Fibroblast of lung (primary cell): Measurements from ENCODE around the gene TSPAN10. TPM values are rescaled to one million over a fixed set of nuclear protein-coding genes. Genes with fewer than 3 reads are reported as not detected.
A peak's percentile ranks its signal among the peaks of the same experiment; 100 is the strongest.

Experiments
- DNase-seq, 2 donors: peaks; one replicate each; pipeline versions ENCODE4 v3.0.0 to v3.0.0-alpha.2; 2010; ENCODE audit warnings: low read depth in 2 of 2
- H2AFZ ChIP-seq: 2 replicates; pipeline ENCODE4 v1.5.1; 2012; ENCODE audit warnings: low read length, control low read depth, inconsistent platforms
- H3K27ac ChIP-seq: 2 replicates; pipeline ENCODE4 v1.5.1; 2011; ENCODE audit warnings: low read length, control low read depth; ENCODE audit not compliant: insufficient read depth
- H3K27me3 ChIP-seq: 2 replicates; pipeline ENCODE4 v1.5.1; 2011; ENCODE audit warnings: mild to moderate bottlenecking, low read length; ENCODE audit not compliant: control insufficient read depth, insufficient read depth
- H3K36me3 ChIP-seq: 2 replicates; pipeline ENCODE4 v1.5.1; 2011; ENCODE audit warnings: low read length; ENCODE audit not compliant: control insufficient read depth, insufficient read depth
- H3K4me1 ChIP-seq: 2 replicates; pipeline ENCODE4 v1.5.1; 2011; ENCODE audit warnings: low read length; ENCODE audit not compliant: control insufficient read depth, insufficient read depth; ENCODE audit errors: extremely low read depth
- H3K4me2 ChIP-seq: 2 replicates; pipeline ENCODE4 v1.5.1; 2011; ENCODE audit warnings: low read length, control low read depth; ENCODE audit not compliant: insufficient read depth; ENCODE audit errors: extremely low read depth
- H3K4me3 ChIP-seq, 4 experiments: fragments of 200-600 bp in 1 of 4; sonication (generic) in 1 of 4; replicated peaks in 1 of 4; 2 replicates each; pipeline ENCODE4 v1.5.1; 2011 to 2016; ENCODE audit warnings: low read length in 4 of 4, low read depth in 3 of 4, mild to moderate bottlenecking in 3 of 4, control low read depth in 2 of 4, inconsistent platforms in 1 of 4, mixed read lengths in 1 of 4; ENCODE audit not compliant: insufficient read depth in 1 of 4; ENCODE audit errors: control extremely low read depth in 1 of 4
- H3K79me2 ChIP-seq: 2 replicates; pipeline ENCODE4 v1.5.1; 2012; ENCODE audit warnings: mild to moderate bottlenecking, low read length, inconsistent platforms; ENCODE audit not compliant: control insufficient read depth, insufficient read depth
- H3K9ac ChIP-seq: 2 replicates; pipeline ENCODE4 v1.5.1; 2011; ENCODE audit warnings: mild to moderate bottlenecking, low read length, control low read depth; ENCODE audit not compliant: insufficient read depth
- H3K9me3 ChIP-seq: 2 replicates; pipeline ENCODE4 v1.5.1; 2012; ENCODE audit warnings: low read depth, low read length; ENCODE audit not compliant: control insufficient read depth, insufficient read depth
- H4K20me1 ChIP-seq: 2 replicates; pipeline ENCODE4 v1.5.1; 2011; ENCODE audit warnings: low read length; ENCODE audit not compliant: control insufficient read depth, insufficient read depth; ENCODE audit errors: extremely low read depth
- EZH2 ChIP-seq: IDR thresholded peaks from 2 replicates; pipeline ENCODE4 v1.5.1; 2012; ENCODE audit warnings: low read length, control low read depth, mild to moderate bottlenecking; ENCODE audit errors: missing control alignments
- polyA plus RNA-seq, 2 donors: library from polyadenylated mRNA; depleted of rRNA in 1 of 2; stranded (reverse) in 1 of 2; unstranded in 1 of 2; fragments of >200 nt; gene quantifications; 2 replicates each; pipeline ENCODE4 v1.2.1, GENCODE V29; 2011 to 2012; ENCODE audit warnings: missing spikeins in 1 of 2
- total RNA-seq: library from RNA; depleted of rRNA; stranded (reverse); fragments of >200 nt; gene quantifications from 2 replicates; pipeline ENCODE4 v1.2.1, GENCODE V29; 2014
- TF ChIP-seq, protein P1 (sequence below), 2 donors: IDR thresholded peaks in 1 of 2; conservative IDR thresholded peaks in 1 of 2; 1 replicate in 1 of 2; 2 replicates in 1 of 2; pipeline ENCODE4 v1.5.1; 2011 to 2012; ENCODE audit warnings: low read length in 2 of 2, control low read depth in 1 of 2, inconsistent platforms in 1 of 2, low read depth in 1 of 2, mild to moderate bottlenecking in 1 of 2

The TSPAN10 gene
- total and polyA plus RNA-seq, 2 donors (not counting 1 experiment from before 2014, with no cell fraction given) = 1.3 to 3.0 TPM

DNA sequence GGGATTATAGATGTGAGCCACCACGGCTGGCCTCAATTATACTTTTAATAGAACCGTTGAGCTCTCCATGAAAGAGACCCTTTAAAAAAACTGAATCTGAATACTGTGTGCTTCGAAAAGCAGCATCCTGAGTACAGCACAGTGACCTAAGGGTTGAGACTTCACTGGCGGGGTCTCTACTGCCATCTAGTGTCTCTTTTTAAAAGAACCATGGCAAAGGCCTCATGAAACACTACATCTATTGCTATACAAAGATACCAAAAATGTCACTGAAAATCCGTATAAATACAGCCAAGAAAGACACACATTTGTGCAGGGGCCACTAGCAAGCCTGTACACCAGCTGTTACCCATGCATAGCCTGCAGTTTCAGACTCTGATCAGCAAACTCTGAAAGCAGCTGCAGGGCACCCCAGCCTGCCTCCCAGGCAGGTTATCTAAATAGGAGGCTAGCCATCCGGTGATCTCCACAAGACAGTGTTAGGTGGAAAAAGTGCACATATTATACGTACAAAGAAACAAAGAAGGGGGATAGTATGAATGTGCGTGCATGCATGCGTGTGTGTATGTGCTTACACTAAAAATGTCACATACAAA lies 35.4 kb upstream of the TSPAN10 start:
- Histone ChIP-seq H3K9me3 (no peaks in the 10 kb centered on the region), H4K20me1 (no peaks in the 10 kb centered on the region), H3K4me3 (no peak overlapping the region), H3K4me2 (no peak overlapping the region), H3K36me3 (peaks cover 18% of the 10 kb centered on the region), H3K27me3 (no peaks in the 10 kb centered on the region), H3K4me1 (peaks cover 17% of the 10 kb centered on the region), H3K79me2 (peaks cover 16% of the 10 kb centered on the region), H2AFZ (no peak overlapping the region), H3K27ac (no peak overlapping the region), H3K9ac (no peak overlapping the region)
- peak; percentile 60 to 82 for DNase-seq
- TF ChIP-seq, protein P1, sequence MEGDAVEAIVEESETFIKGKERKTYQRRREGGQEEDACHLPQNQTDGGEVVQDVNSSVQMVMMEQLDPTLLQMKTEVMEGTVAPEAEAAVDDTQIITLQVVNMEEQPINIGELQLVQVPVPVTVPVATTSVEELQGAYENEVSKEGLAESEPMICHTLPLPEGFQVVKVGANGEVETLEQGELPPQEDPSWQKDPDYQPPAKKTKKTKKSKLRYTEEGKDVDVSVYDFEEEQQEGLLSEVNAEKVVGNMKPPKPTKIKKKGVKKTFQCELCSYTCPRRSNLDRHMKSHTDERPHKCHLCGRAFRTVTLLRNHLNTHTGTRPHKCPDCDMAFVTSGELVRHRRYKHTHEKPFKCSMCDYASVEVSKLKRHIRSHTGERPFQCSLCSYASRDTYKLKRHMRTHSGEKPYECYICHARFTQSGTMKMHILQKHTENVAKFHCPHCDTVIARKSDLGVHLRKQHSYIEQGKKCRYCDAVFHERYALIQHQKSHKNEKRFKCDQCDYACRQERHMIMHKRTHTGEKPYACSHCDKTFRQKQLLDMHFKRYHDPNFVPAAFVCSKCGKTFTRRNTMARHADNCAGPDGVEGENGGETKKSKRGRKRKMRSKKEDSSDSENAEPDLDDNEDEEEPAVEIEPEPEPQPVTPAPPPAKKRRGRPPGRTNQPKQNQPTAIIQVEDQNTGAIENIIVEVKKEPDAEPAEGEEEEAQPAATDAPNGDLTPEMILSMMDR (conservative IDR thresholded peaks at IDR 0.05 in 1 of 2, IDR thresholded peaks at IDR 0.05 in 1 of 2; ENCODE audit: low read depth in 1 of 2, low read length in 2 of 2) = peak; percentile 76 to 81
- no peak for TF ChIP-seq EZH2

DNA sequence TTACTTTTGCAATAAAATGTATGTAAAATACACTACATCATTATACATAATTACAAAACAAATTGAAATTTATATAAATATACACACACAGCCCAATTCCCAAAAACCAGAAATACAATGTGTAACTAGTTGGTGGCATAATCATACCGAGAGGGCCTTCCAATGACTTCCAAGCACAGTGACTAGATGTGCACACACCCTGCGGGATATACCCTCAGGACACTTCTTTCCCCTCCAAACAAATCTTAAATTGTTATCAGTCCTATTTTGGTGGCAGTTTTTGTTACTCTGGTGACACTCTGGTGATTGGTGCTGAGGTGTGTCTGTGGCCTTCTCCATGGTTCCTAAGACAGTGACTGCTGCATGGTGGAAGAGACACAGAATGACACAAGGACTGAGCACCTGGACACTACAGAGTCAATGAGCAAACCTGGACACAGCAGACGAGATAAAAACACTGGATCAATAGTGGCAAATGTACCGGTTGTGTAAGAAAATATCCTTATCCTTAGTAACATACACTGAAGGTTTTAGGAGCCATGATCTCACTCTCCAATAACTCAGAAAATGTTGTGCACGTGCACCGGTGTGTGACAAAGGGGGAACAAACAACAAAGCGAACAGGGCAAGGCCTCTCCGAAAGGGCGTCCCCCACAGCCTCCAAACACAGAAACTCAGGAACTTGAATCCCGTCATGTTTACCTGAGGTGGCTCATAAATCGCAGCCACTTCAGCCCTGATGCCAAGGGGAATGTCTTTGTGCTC lies 33.0 kb upstream of the TSPAN10 start:
- peaks cover 17% of the 10 kb centered on the region for H3K4me1 ChIP-seq
- H3K9me3 ChIP-seq = no peaks in the 10 kb centered on the region
- no peak for TF ChIP-seq EZH2
- TF ChIP-seq, protein P1 (conservative IDR thresholded peaks at IDR 0.05 in 1 of 2, IDR thresholded peaks at IDR 0.05 in 1 of 2; ENCODE audit: low read depth in 1 of 2, low read length in 2 of 2) = no peak
- H3K27me3 ChIP-seq = no peaks in the 10 kb centered on the region
- peaks cover 13% of the 10 kb centered on the region for H3K36me3 ChIP-seq
- H3K4me3 ChIP-seq = no peak overlapping the region
- no peak overlapping the region for H2AFZ ChIP-seq
- peaks cover 14% of the 10 kb centered on the region for H3K79me2 ChIP-seq
- DNase-seq = no peak
- no peaks in the 10 kb centered on the region for H4K20me1 ChIP-seq
- no peak overlapping the region for H3K4me2 ChIP-seq
- H3K9ac ChIP-seq = no peak overlapping the region
- no peak overlapping the region for H3K27ac ChIP-seq

GRCh38 chr17:81607431-81607830 lies 29.6 kb upstream of the TSPAN10 start:
- Histone ChIP-seq H3K27me3 (no peaks in the 10 kb centered on the region), H3K4me2 (no peak overlapping the region), H2AFZ (no peak overlapping the region), H3K27ac (no peak overlapping the region), H3K79me2 (peaks cover 12% of the 10 kb centered on the region), H3K9me3 (no peaks in the 10 kb centered on the region), H3K4me3 (no peak overlapping the region), H3K9ac (no peak overlapping the region), H4K20me1 (no peaks in the 10 kb centered on the region), H3K4me1 (no peaks in the 10 kb centered on the region), H3K36me3 (peaks cover 18% of the 10 kb centered on the region)
- TF ChIP-seq, protein P1 (conservative IDR thresholded peaks at IDR 0.05 in 1 of 2, IDR thresholded peaks at IDR 0.05 in 1 of 2; ENCODE audit: low read depth in 1 of 2, low read length in 2 of 2) = no peak
- no peak for TF ChIP-seq EZH2
- peak in 1 of 2 donors; percentile 86 for DNase-seq
